IMR-90 (cell line): ENCODE data around the gene ZFAND2B. TPM values are rescaled to one million over a fixed set of nuclear protein-coding genes. Genes with fewer than 3 reads are reported as not detected.

Source experiments
- ATAC-seq: fragments of 200-7000 bp; cut with Tn5 transposase; 2 replicates; pipeline ENCODE4 v1.9.1; 2020; ENCODE audit warnings: low read depth, mild to moderate bottlenecking, moderate library complexity
- BruUV-seq: library from RNA; stranded (reverse); fragments of 400-500 nt; replicated peaks from 2 replicates; lab custom pipeline; 2021; lab: Mats Ljungman, UMichigan
- CTCF ChIA-PET: fragments of 300-600 bp; formaldehyde crosslinking; extraction: SDS; loops from one replicate; lab custom pipeline; 2021; ENCODE audit warnings: antibody characterized with exemption; lab: Yijun Ruan, JAX
- POLR2A ChIA-PET: fragments of 300-600 bp; sonication (Branson Sonifier 250); formaldehyde crosslinking; loops from one replicate; lab custom pipeline; 2022; ENCODE audit warnings: antibody characterized with exemption; ENCODE audit not compliant: unreplicated experiment; lab: Charles Lee
- DNase-seq: peaks from one replicate; pipeline ENCODE4 v3.0.0; 2013
- H2AFZ ChIP-seq: replicated peaks from 2 replicates; pipeline ENCODE3; 2013; ENCODE audit warnings: low read length, mild to moderate bottlenecking; ENCODE audit not compliant: poor library complexity
- H2AK5ac ChIP-seq: 2 replicates; pipeline ENCODE4 v1.6.1; 2013; ENCODE audit warnings: low read depth, low read length, inconsistent platforms
- H2AK9ac ChIP-seq: replicated peaks from 2 replicates; pipeline ENCODE3; 2013; ENCODE audit warnings: mild to moderate bottlenecking, low read depth, low read length, moderate library complexity; ENCODE audit not compliant: poor library complexity
- H2BK120ac ChIP-seq: 2 replicates; pipeline ENCODE4 v1.6.1; 2013; ENCODE audit warnings: low read depth, low read length, inconsistent platforms
- H2BK15ac ChIP-seq: 3 replicates; pipeline ENCODE4 v1.6.1; 2013; ENCODE audit warnings: low read depth, low read length, inconsistent platforms
- H2BK20ac ChIP-seq: 2 replicates; pipeline ENCODE4 v1.6.1; 2013; ENCODE audit warnings: low read depth, mild to moderate bottlenecking, inconsistent platforms, low read length, moderate library complexity
- H2BK5ac ChIP-seq: 2 replicates; pipeline ENCODE4 v1.6.1; 2013; ENCODE audit warnings: mild to moderate bottlenecking, low read depth, low read length, inconsistent platforms; ENCODE audit not compliant: poor library complexity, severe bottlenecking
- H3K14ac ChIP-seq: replicated peaks from 2 replicates; pipeline ENCODE4 v1.6.1; 2013; ENCODE audit warnings: low read depth, low read length, inconsistent platforms
- H3K18ac ChIP-seq: 2 replicates; pipeline ENCODE4 v1.6.1; 2013; ENCODE audit warnings: low read depth, low read length, control low read depth
- H3K23ac ChIP-seq: 2 replicates; pipeline ENCODE4 v1.6.1; 2013; ENCODE audit warnings: low read depth, low read length, inconsistent platforms
- H3K27ac ChIP-seq: 2 replicates; pipeline ENCODE4 v1.5.1; 2013; ENCODE audit warnings: mild to moderate bottlenecking, control low read depth, low read length; ENCODE audit not compliant: insufficient read depth
- H3K27me3 ChIP-seq: 2 replicates; pipeline ENCODE4 v1.6.1; 2013; ENCODE audit warnings: low read length; ENCODE audit not compliant: control insufficient read depth, insufficient read depth
- H3K36me3 ChIP-seq: 2 replicates; pipeline ENCODE4 v1.6.1; 2013; ENCODE audit warnings: low read length, mixed read lengths; ENCODE audit not compliant: control insufficient read depth, insufficient read depth
- H3K4ac ChIP-seq: 2 replicates; pipeline ENCODE4 v1.6.1; 2013; ENCODE audit warnings: low read depth, low read length, inconsistent platforms
- H3K4me1 ChIP-seq: 2 replicates; pipeline ENCODE4 v1.6.1; 2013; ENCODE audit warnings: low read length, mixed read lengths; ENCODE audit not compliant: control insufficient read depth, insufficient read depth
- H3K4me2 ChIP-seq: 2 replicates; pipeline ENCODE4 v1.6.1; 2013; ENCODE audit warnings: low read depth, mild to moderate bottlenecking, control low read depth, low read length, moderate library complexity
- H3K4me3 ChIP-seq: 2 replicates; pipeline ENCODE4 v1.5.1; 2013; ENCODE audit warnings: low read depth, mild to moderate bottlenecking, control low read depth, low read length, moderate library complexity; ENCODE audit not compliant: insufficient read depth
- H3K56ac ChIP-seq: 2 replicates; pipeline ENCODE4 v1.6.1; 2013; ENCODE audit warnings: low read length, inconsistent platforms; ENCODE audit not compliant: insufficient read depth; ENCODE audit errors: extremely low read depth
- H3K79me1 ChIP-seq, 2 experiments: 2 replicates each; pipeline ENCODE4 v1.6.1; 2013; ENCODE audit warnings: low read length in 2 of 2, inconsistent platforms in 1 of 2, low read depth in 1 of 2
- H3K9ac ChIP-seq: 2 replicates; pipeline ENCODE4 v1.6.1; 2013; ENCODE audit warnings: low read depth, low read length, control low read depth
- H3K9me1 ChIP-seq: 2 replicates; pipeline ENCODE4 v1.6.1; 2013; ENCODE audit warnings: low read length, inconsistent platforms; ENCODE audit not compliant: insufficient read depth
- H3K9me3 ChIP-seq: 2 replicates; pipeline ENCODE4 v1.6.1; 2013; ENCODE audit warnings: low read length; ENCODE audit not compliant: control insufficient read depth, insufficient read depth
- H4K20me1 ChIP-seq: 2 replicates; pipeline ENCODE4 v1.6.1; 2013; ENCODE audit warnings: low read length, inconsistent platforms; ENCODE audit not compliant: insufficient read depth
- H4K5ac ChIP-seq: 2 replicates; pipeline ENCODE4 v1.6.1; 2013; ENCODE audit warnings: mild to moderate bottlenecking, low read depth, low read length, control low read depth
- H4K8ac ChIP-seq, 2 experiments: 2 replicates each; pipeline ENCODE4 v1.6.1; 2013; ENCODE audit warnings: low read depth in 2 of 2, low read length in 2 of 2, control low read depth in 1 of 2, inconsistent platforms in 1 of 2
- H4K91ac ChIP-seq: 2 replicates; pipeline ENCODE4 v1.6.1; 2013; ENCODE audit warnings: low read depth, low read length, inconsistent platforms; ENCODE audit not compliant: insufficient read depth
- BHLHE40 ChIP-seq: fragments of 150-350 bp; IDR thresholded peaks from 2 replicates; pipeline ENCODE4 v1.6.1; 2016; ENCODE audit warnings: mild to moderate bottlenecking, low read depth, low read length
- CEBPB ChIP-seq: IDR thresholded peaks from 2 replicates; pipeline ENCODE4 v1.6.1; 2012; ENCODE audit warnings: low read depth, low read length, improper control_type of control experiment
- CHD1 ChIP-seq: IDR thresholded peaks from 2 replicates; pipeline ENCODE4 v1.6.1; 2012; ENCODE audit warnings: low read depth, low read length, improper control_type of control experiment
- MAZ ChIP-seq: IDR thresholded peaks from 2 replicates; pipeline ENCODE4 v1.6.1; 2012; ENCODE audit warnings: low read depth, mild to moderate bottlenecking, low read length, improper control_type of control experiment, moderate library complexity, borderline replicate concordance
- MXI1 ChIP-seq: IDR thresholded peaks from 2 replicates; pipeline ENCODE4 v1.6.1; 2012; ENCODE audit warnings: low read depth, mild to moderate bottlenecking, low read length, moderate library complexity, borderline replicate concordance
- NFE2L2 ChIP-seq: fragments of 150-350 bp; IDR thresholded peaks from 2 replicates; pipeline ENCODE4 v1.6.1; 2016; ENCODE audit warnings: low read depth, mild to moderate bottlenecking, low read length
- POLR2A ChIP-seq: IDR thresholded peaks from 2 replicates; pipeline ENCODE4 v1.6.1; 2012; ENCODE audit warnings: mild to moderate bottlenecking, low read depth, low read length
- RCOR1 ChIP-seq: IDR thresholded peaks from 2 replicates; pipeline ENCODE4 v1.6.1; 2012; ENCODE audit warnings: mild to moderate bottlenecking, low read length, improper control_type of control experiment; ENCODE audit not compliant: insufficient replicate concordance
- RFX5 ChIP-seq: IDR thresholded peaks from 2 replicates; pipeline ENCODE4 v1.8.0; 2012; ENCODE audit warnings: low read depth, mild to moderate bottlenecking, low read length, moderate library complexity
- SMC3 ChIP-seq: fragments of 150-350 bp; IDR thresholded peaks from 2 replicates; pipeline ENCODE4 v1.6.1; 2016; ENCODE audit warnings: low read depth, mild to moderate bottlenecking, antibody characterized with exemption, low read length, moderate library complexity
- WGBS, 2 experiments: methylation state at CpG; one replicate each; pipeline versions ENCODE4 v1.1.5 to v1.1.7; 2013; ENCODE audit warnings: missing lambda C conversion rate in 2 of 2; ENCODE audit not compliant: insufficient read length in 1 of 2; ENCODE audit errors: extremely low coverage in 2 of 2; 5-methylcytosine and 5-hydroxymethylcytosine counted together
- dilution Hi-C: fragments of 300-500 bp; cut with HindIII; formaldehyde crosslinking; loops from one replicate; pipeline ENCODE4 v1.14.3; 2018; ENCODE audit warnings: low sequenced_read_pairs; ENCODE audit not compliant: unreplicated experiment
- in situ Hi-C: fragments of 300-500 bp; cut with MboI; formaldehyde crosslinking; loops from 3 replicates; pipeline ENCODE4 v1.14.3; 2019; ENCODE audit warnings: low sequenced_read_pairs, inconsistent platforms, mixed read lengths
- intact Hi-C: fragments of 100-400 bp; cut with micrococcal nuclease; formaldehyde crosslinking; loops from 2 replicates; pipeline ENCODE4 v1.10.0; 2022
- polyA plus RNA-seq, 3 experiments: library from polyadenylated mRNA; depleted of rRNA; stranded (reverse); fragments of >200 nt; gene quantifications; 2 replicates each; pipeline ENCODE4 v1.2.3, GENCODE V29; 2012; ENCODE audit warnings: low replicate concordance in 1 of 3
- total RNA-seq: library from RNA; depleted of rRNA; stranded (reverse); fragments of >200 nt; gene quantifications from 2 replicates; pipeline ENCODE4 v1.2.3, GENCODE V29; 2012
- TF ChIP-seq, protein P1 (sequence below): fragments of 150-350 bp; IDR thresholded peaks from 2 replicates; pipeline ENCODE4 v1.6.1; 2017; ENCODE audit warnings: mild to moderate bottlenecking, antibody characterized with exemption, low read length, low read depth

ZFAND2B gene
- total and polyA plus RNA-seq, 2 of the 4 experiments (the other 2 are of a cell fraction) = 25.5 to 38.3 TPM

DNA sequence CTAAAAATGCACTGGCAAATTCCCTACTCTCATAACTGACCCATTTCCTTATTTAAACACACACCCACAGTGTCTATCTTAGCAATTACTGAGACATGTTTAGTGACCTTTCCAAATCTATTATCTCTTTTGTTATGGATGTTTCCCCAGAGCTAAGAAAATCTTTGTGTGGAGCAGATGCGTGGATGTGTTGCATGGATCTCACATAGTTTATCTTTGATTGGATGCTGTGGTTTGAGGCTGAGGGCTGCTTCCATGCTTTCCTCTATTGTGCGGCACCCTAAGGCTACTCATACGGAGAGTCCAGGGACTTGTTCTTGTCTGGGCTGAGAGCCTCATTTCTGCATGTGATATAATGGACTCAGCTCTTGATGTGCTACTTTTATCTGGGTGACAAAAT, 27.7 kb downstream of the ZFAND2B start:
- in situ Hi-C loops = no loop called here
- Histone ChIP-seq H3K4me3 (no peak overlapping the region), H3K4ac (no peak overlapping the region), H3K56ac (no peak overlapping the region), H3K4me2 (no peak overlapping the region), H3K14ac (no peak overlapping the region), H2BK15ac (no peak overlapping the region), H2AK5ac (no peak overlapping the region), H3K36me3 (peaks cover 52% of the 10 kb centered on the region), H3K9me1 (no peaks in the 10 kb centered on the region), H3K9ac (no peak overlapping the region), H4K5ac (no peak overlapping the region), H3K18ac (no peak overlapping the region), H3K23ac (no peak overlapping the region), H2BK5ac (no peak overlapping the region), H3K27me3 (no peaks in the 10 kb centered on the region), H3K27ac (no peak overlapping the region), H3K9me3 (no peaks in the 10 kb centered on the region), H3K4me1 (no peaks in the 10 kb centered on the region), H2BK20ac (no peak overlapping the region), H2BK120ac (no peak overlapping the region), H4K8ac (no peak overlapping the region), H2AK9ac (no peak overlapping the region), H2AFZ (no peak overlapping the region), H4K91ac (no peak overlapping the region), H3K79me1 (peaks cover 23 to 29% of the 10 kb centered on the region in 2 experiments), H4K20me1 (no peaks in the 10 kb centered on the region)
- POLR2A ChIA-PET = no interaction called here
- dilution Hi-C loops = no loop called here
- BruUV-seq = no TSS peak
- DNase-seq (no peak), ATAC-seq (no peak)
- intact Hi-C loops = no loop called here
- CTCF ChIA-PET = interaction anchor here (0.8 kb wide), 1 partner anchor 11 kb away, joined by 3 read pairs; the partner anchor contains the start of genes GLB1L and STK16
- WGBS, 2 experiments = no CpG with 5 or more reads among the region's 3 CpGs
- no peak for TF ChIP-seq BHLHE40
- no peak for TF ChIP-seq RFX5
- TF ChIP-seq RCOR1 = no peak
- no peak for TF ChIP-seq NFE2L2
- no peak for TF ChIP-seq CEBPB
- TF ChIP-seq, protein P1, sequence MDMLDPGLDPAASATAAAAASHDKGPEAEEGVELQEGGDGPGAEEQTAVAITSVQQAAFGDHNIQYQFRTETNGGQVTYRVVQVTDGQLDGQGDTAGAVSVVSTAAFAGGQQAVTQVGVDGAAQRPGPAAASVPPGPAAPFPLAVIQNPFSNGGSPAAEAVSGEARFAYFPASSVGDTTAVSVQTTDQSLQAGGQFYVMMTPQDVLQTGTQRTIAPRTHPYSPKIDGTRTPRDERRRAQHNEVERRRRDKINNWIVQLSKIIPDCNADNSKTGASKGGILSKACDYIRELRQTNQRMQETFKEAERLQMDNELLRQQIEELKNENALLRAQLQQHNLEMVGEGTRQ = no peak
- TF ChIP-seq SMC3 = no peak
- no peak for TF ChIP-seq POLR2A
- TF ChIP-seq CHD1 = no peak
- no peak for TF ChIP-seq MAZ
- no peak for TF ChIP-seq MXI1
